ENCODE data around the gene COL20A1.

The COL20A1 gene

DNA sequence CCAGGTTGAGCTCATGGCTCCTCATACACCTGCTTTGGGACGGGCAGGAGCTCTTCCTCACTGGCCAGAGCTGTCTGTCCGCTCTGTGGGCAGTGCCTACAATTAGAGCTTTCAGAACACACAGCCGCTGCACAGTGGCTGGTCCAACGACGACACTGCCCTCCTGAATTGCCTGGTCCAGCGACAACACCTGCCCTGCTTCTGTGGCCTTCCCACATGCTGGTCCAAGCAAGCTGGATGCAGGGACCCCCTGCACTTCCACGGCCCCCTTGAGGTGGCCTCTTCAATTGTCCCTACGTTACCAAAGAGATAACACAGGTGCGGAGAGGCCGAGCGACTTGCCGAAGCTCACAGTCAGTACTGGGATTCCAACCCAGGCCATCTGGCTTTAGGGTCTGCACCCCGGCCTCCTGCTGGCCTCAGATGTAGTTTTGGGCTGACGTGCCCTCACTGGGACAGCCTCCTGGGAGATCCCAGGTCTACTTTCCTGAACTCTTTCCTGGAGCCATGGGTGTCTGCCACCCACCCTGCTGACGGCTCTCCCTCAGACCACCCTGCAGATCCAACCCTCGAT lies 69.5 kb downstream of the COL20A1 start:
- no peak for DNase-seq (ENCODE audit: low spot score)

DNA sequence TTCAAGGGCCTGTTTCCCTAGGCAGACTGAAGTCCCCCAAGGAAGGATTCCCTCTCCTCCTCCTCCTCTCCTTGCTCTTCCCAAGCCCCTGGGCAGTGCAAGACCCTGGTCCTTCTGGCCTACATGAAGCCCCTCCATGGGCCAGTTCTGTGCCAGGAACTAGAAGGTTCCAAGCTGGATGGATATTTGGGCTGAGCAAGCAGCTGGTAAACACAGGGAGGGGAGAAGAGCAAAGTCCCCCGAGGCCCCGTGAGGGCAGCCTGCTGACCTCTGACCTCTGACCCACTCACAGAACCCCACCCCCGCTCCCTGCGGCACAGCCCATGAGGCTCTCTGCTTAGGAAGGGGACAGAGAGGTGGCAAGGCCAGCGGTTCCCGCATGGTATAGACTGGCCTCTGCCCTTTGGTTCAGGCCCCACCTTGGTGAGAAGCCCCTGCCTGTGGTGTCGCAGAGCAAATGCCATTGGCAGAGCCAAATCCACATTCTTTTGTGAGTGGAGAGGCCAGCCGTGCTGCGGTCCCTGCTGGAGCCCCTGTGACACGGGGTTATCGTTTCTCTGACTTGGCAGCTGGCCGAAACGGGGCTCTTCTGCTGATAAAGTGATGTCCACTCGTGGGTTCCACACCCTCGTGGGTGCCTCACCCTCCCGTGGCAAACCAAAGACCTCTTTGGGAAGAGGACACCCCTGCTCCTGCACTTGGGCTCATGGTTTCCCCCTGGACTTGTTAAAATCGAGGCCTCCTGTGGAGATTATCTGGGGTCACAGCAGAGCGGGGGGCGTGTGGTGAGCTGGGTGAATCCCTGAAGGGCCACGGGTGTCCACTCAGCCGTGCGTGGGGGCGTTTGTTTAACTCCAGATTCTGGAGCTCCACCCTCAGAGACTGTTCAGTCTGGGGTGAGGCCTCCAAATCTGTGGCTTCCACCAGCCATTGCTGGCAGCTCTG lies 70.3 kb downstream of the COL20A1 start:
- DNase-seq (ENCODE audit: low spot score) = no peak

DNA sequence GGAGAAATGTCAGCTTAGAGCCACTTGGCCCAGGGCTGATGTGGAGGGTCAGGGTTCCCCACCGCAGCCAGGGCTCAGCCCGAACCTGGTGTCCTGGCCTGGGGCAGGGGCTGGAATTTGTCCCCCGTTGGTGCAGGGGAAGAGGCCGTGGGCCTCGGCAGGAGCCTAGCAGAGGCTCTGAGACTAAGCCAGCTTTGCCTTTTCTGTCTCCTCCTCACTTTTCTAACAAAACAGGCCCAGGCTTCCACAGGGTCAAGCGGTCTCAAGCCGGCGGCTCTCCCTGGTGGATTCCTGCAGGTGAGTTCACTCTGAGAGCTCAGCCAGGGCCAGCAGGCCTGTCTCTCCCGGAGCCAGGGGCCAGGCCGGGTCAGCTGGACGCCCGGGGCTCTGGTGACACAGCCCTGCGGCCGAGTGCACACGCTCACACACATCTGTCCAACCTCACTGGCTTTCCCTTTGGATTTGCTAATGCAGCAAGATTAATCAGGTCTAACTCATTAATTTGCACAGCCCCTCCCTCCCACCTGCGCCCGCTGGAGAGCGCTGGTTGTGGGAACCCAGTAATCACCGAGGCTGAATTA lies 71.1 kb downstream of the COL20A1 start:
- DNase-seq (ENCODE audit: low spot score) = no peak

DNA sequence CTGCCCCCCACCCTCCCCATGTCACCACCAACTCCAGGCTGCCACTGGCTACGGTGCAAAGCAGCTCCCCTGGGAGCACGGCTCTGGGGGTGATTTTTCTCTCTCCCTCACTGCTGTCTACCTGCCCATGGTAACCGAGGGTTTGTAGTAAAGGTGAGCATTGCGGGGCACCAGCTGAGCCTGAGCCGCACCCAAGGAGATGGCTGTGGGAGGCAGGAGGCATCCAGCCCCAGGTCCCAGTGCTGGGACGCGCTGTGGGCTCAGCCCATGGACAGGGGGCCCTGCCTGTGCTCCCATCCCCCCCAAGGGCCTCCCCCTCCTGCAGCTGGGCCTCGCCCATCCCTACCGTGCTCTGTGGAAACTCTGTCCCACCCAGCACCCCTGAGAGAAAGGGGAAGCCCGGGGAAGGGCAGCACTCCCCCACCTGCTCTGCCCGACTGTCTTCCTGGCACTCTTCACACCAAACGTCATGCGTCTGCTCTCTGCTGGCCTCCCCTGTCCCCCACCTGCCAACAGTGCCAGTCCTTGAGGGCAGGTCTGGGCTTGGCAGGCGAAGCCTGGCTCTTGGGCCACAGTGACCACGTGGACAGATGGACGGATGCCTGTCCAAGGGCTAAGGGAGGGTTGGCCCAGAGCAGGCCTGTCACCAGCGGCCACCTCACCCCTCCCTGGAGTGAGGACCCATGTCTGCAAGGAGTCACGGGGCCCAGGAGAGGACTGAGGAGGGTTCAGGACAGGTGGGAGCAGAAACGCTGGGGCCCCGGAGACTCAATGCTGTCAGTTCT lies 72.0 kb downstream of the COL20A1 start:
- no peak for DNase-seq (ENCODE audit: low spot score)

DNA sequence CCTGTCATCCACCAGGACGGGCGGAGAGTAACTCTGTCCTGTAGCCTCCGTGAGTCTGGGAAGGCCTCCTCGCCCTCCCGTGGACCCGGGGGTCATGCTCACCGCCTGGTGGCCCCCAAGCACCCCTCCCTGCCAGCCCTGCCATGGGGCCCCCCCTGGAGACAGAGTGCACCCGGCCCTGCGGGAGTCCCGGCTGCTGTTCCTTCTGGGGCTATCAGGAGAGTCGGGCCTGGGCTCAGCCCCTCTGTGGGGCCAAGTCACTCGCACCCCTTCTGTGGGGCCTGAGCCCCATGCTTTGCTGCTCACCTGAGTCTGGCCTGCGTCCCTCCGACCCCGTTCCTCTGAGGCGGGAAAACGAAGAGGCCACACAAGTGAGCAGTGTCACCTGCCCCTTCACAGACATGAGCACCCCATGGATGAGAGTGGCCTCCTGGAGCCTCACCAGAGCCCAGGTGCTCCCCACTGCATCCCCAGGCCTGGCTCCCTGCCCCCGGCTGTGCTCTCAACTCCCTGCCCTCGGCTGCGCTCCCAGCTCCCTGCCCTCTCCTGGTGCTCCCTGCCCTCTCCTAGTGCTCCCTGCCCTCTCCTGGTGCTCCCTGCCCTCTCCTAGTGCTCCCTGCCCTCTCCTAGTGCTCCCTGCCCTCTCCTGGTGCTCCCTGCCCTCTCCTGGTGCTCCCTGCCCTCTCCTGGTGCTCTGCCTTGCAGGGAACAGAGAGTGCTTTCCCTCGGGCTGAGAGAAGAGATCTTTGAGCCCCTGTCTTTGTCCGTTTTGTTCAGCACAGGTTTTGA lies 72.8 kb downstream of the COL20A1 start:
- DNase-seq (ENCODE audit: low spot score) = no peak

DNA sequence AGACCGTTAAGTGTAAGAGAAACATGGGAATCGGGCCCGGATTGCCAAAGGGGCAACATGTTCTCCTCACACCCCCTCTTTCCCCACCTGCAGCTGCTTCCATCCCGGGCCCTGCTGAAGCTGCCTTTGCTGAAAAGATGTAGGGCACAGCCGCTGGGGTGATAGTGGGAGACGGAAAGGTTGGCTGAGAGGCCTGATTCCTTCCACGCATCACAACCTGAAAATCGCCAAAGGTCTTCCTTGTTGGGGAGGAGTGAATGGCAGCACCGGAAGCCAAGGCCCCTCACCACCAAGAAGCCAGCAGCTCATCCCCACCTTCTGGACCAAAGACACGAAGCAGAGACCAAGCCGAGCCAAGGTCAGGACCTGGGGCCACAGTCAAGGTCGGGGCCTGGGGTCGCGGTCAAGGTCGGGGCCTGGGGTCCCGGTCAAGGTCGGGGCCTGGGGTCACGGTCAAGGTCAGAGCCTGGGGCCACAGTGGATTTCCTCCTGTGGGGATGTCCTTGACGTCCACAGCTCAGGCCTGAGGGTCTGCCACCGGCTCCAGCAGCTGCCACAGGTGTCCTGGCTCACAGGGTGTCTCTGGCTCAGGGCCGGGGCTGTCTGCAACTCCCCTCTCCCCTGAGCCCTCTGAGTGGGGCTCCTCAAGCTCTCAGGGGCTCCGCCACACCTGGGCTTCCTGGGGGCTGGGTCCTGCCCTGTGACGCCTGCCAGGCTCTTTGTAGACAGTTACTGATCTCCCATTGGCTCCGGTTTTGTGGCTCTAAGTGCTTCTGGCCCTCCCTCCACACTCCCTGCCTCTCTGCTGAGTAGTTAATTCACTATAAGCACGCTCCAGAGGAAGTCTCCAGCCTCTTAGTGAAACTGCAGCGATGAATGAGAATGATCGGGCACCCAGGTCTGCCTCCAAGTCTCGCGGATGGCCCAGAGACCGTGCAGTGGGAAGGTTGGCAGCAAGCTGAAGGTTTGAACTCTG lies 73.7 kb downstream of the COL20A1 start:
- no peak for DNase-seq (ENCODE audit: low spot score)

DNA sequence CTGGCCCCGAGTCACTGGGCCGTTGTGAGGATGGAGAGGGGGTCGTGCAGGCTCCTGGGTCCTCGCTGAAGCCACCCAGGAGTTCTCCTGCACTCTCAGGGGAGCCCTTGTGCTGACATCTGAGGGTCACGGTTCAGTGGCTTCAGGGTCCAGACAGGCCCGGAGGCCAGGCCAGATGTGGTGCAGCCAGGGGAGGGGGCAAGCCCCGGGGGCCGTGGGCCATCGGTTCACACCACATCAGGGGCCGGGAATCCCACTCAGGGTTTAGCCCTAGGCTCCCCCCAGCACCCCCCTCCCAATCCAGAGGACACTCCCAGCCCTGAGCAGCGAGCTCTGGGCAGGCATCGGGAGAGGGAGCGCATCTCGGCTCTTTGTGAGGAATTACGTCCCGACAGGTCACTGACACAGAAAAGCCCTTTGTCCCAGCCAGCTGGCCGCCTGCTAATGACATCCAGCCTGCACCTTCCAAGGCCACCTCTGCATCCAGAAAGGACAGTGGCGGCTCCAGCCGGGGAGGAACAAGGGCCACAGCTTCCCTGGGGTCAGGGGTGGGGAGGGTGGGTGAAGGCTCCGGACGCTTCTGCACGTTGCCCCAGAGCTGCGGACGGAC lies 74.6 kb downstream of the COL20A1 start:
- no peak for DNase-seq (ENCODE audit: low spot score)

DNA sequence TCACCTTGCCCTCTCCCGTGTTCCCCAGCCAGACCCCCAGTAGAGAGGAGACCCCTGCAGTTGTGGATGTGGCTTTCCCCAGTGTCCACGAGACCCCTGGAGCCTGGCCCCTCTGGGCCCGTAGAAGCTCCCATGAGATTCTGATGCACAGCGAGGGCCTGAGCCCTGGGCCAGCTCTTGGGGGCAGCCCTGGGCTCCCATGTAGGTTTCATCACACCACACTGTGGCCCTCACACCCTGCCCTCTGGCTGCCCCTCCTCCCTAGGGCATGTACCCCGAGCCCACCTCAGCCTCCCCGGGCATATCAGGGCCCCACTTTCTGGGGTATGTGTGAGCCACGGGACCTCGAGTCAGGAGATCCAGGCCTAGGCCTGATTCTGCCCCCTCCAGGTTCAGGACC lies 75.2 kb downstream of the COL20A1 start:
- no peak for DNase-seq (ENCODE audit: low spot score)

DNA sequence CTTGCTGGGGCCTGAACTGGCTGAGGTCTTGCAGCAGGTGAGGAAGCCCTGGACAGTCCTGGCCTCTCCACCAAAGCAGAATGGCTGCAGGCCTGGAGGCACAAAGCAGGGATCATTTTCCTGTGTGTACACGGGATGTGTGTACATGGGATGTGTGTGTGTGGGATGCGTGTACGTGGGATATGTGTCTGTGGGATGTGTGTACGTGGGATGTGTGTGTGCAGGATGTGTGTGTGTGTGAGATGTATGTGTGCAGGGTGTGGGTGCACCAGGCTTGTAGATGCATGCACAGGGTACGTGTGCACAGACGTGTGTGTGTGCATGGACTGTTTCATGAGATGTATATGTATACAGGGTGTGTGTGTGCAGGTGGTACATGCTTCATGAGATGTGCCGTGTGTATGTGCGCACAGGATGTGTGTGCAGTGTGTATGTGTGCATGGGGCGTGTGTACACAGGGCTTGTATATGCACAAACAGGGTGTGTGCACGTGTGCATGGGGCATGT lies 76.1 kb downstream of the COL20A1 start:
- DNase-seq (ENCODE audit: low spot score) = no peak

DNA sequence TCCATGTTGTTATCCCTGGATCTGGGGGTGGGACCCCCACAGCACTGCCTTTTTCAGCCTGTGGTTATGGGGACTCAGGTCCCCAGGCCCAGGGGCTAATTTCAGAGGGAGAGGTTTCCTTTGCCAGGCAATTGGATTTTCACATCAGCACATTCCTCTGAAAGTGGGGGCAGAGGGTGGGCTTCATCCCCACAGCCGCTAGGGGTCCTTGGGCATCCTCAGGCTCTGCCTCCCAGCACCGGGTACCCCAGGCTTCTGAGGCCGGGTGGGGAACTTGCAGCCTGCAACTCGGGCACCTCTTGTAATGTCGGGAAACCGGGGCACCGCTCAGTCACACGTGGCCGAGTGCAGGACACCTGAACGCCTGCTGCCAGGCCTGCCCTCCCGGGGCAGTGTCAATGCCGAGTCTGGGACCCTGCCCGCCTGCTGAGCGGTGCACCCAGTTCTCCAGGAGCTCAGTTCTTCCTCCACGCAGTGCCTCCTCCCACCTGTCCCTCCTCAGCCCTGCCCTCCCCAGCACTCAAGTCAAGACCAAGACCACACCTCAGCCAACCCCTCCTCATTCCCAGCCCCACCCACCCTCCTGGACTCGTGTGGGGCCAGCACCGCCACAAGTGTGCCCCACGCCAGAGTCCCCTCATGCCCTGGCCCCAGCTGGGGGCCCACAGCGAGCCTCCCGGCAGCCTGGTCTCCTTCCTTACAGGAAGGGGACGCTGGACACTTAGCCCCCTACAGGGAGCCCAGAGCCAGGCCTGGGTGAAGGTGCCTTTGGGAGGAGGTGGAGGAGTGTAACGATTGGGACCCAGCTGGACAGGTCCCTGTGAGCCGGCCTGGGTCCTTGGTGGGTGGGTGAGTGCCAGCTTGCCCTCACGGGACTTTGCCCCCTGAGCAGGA lies 77.0 kb downstream of the COL20A1 start:
- DNase-seq (ENCODE audit: low spot score) = no peak

DNA sequence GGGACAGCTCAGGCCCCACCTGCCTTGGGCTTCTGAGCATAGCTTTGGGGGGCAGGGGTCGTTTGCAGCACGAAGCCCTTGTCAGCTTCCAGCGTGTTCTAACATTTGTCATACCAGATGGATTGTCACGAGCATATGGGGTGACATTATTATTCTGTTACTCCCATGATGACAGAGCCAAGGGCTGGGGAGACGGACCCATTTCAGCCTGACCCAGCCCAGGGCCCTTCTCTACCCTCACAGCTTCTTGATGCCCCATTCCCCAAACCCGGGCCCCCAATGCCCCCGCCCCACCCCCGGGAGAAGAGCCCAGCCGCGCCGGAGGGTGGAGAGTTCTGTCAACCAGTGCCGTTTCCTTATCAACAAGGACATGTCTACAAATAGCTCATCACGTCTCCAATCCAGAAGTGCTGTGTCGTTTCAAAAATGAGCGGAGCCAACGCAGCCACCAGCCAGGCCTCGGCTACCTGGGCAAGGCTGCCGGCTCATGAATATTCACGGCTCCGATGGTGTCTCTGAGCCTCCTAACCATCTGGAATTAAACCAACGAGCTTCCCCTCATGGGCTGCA lies 77.7 kb downstream of the COL20A1 start:
- no peak for DNase-seq (ENCODE audit: low spot score)

DNA sequence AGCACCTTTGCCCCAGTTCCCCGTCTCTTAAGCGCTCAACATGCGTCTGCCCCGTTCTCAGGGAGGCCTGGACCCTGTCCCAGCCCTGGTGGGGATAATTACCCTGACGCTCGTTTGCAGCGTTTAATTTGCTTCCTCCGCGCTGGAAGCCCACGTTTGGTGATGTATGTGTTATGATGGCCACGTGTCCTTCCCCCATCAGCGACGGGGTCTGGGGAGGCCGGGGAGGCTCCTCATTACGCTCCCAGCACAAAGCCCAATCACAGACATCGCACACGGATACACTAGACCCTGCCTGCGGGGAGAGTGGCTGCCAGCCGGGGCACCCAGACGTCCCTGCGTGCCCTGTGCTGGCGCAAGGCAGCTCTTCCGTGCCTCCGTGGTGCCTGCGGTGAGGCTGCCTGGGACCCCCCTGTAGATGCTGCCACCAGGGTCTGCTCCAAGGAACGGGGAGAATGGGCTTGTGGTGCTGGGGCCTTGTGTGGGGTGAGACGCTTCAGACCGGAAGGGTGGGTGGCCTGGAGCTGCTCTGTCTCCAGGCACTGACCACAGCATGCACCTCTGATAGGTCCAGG lies 78.4 kb downstream of the COL20A1 start:
- DNase-seq (ENCODE audit: low spot score) = no peak

DNA sequence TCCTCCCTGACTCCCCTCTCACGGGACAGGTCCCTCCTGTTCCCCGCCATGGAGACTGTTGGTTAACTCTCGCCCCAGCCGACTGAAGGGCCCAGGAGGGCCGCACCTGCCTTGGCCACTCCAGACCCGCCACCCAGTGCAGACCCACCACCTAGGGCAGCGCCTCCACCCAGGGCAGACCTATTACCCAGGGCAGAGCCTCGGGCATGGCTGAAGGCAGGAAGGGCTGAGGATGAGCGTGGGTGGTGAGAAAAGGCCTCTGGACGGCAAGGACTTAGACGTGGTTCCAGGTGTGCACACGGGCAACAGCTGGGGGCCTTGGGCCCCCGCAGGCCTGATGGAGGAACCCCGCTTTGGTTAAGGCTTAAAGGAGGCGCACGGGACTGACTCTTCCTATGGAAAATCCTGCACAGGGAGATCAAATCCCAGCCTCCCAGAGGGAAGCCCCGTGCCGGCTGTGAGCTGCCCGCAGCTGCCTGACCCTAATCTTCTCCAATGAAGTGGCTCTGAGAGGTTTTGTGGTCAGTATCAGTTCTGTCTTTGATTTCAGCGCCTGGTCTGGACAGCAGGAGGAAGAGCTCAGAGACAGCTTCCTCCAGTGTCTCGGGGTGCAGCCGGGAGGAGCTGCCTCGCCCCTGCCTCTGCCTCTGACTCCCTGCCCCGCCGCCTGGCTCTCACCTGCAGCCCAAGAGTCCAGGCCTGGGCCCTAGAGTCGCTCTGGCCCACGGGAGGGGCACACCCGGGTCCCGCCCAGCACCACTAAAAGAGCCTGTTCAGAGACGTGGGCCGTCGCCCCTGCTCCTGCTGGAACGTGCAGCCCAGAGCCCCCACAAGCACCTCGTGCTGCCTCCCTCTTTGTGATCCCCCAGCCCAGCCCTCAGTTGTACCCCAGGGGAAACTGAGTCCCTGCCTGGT lies 80.2 kb downstream of the COL20A1 start:
- DNase-seq (ENCODE audit: low spot score) = no peak

DNA sequence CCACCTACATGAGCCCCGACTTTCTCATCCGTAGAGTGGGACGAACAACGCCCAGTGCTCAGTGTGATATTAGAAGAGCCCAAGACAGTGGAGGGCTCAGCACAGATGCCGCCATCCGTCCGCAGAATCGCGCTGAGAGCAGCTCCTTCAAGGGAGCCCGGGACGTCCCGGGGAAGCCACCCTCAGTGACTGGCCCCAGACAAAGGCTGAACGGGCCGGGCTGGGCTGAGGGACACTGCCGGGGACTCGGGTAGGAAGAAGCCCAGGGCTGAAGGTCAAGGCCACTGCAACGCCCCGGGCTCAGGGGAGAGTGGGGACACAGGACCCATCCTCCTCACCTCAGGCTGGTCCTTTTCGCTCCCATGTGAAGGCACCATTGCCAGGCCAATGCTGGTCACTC lies 81.0 kb downstream of the COL20A1 start:
- DNase-seq (ENCODE audit: low spot score) = no peak

DNA sequence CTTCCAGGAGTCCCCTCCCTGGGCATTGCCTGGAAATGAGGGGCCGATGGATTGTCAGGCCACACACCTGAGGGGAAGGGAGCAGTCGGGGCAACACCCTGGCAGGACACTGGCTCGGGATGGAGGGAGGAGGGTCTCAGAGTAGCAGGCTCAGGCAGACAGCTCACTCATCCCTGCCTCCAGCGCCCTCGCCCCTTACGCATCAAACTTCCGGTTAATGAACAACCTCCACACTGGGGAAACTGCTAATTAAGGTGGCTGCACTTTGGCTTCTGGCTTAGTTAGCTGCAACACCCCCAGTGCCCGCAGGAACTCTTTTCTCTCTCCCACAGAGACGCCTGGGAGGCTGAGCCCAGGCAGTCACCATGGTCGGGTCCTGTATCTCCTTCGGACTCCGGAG lies 81.5 kb downstream of the COL20A1 start:
- no peak for DNase-seq (ENCODE audit: low spot score)

DNA sequence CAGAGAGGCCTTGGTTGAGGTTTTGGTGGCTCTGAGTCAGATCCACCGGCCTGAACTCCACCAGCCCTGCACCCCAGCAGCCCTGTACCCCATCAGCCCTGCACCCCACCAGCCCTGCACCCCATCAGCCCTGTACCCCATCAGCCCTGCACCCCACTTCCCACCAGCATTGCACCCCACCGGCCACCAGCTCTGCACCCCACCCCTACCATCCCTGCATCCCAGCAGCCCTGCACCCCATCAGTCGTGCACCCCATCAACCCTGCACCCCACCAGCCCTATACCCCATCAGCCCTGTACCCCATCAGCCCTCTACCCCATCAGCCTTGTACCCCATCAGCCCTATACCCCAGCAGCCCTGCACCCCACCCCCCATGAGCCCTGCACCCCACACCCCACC lies 82.5 kb downstream of the COL20A1 start:
- no peak for DNase-seq (ENCODE audit: low spot score)
